ENCODE measurements around the gene MTPN. TPM values are rescaled to one million over a fixed set of nuclear protein-coding genes. Genes with fewer than 3 reads are reported as not detected.

The MTPN gene
- total RNA-seq, 6 experiments from 2014 or later, result 242 to 306 (median 273) TPM

GRCh38 chr7:136006208-136006607 is 29.0 kb upstream of the MTPN start:
- Mint-ChIP-seq H3K4me1 (ENCODE audit: low read depth) (peaks cover 11% of the 10 kb centered on the region; the same call in 1 of the 2 replicates), H3K36me3 (ENCODE audit: low read depth) (no peaks in the 10 kb centered on the region), H3K27me3 (ENCODE audit: insufficient read depth) (peaks cover 5% of the 10 kb centered on the region; the same call in 1 of the 2 replicates), H3K27ac (no peak overlapping the region), H3K4me3 (no peak overlapping the region), H3K9me3 (no peaks in the 10 kb centered on the region)
- TF ChIP-seq CTCF (IDR thresholded peaks at IDR 0.05), result no peak
- DNase-seq, result no peak

GRCh38 chr7:136004083-136004482 is 26.9 kb upstream of the MTPN start:
- Mint-ChIP-seq H3K9me3 (no peaks in the 10 kb centered on the region), H3K36me3 (ENCODE audit: low read depth) (no peaks in the 10 kb centered on the region), H3K4me3 (no peak overlapping the region), H3K27ac (no peak overlapping the region), H3K27me3 (ENCODE audit: insufficient read depth) (peaks cover 3% of the 10 kb centered on the region), H3K4me1 (ENCODE audit: low read depth) (peaks cover 9% of the 10 kb centered on the region; the same call in 1 of the 2 replicates)
- TF ChIP-seq CTCF (IDR thresholded peaks at IDR 0.05), result no peak
- DNase-seq, result no peak

- Mint-ChIP-seq H3K9me3 (no peaks in the 10 kb centered on the region), H3K27me3 (ENCODE audit: insufficient read depth) (peaks cover 4% of the 10 kb centered on the region), H3K4me1 (ENCODE audit: low read depth) (no peaks in the 10 kb centered on the region), H3K36me3 (ENCODE audit: low read depth) (no peaks in the 10 kb centered on the region), H3K27ac (no peak overlapping the region), H3K4me3 (no peak overlapping the region)
- DNase-seq, result no peak
- no peak for TF ChIP-seq CTCF (IDR thresholded peaks at IDR 0.05)
Observed at GRCh38 chr7:136002802-136003201, 25.6 kb upstream of the MTPN start.

GRCh38 chr7:136000288-136000913 is 23.2 kb upstream of the MTPN start:
- H3K36me3 Mint-ChIP-seq (ENCODE audit: low read depth), result no peaks in the 10 kb centered on the region
- no peaks in the 10 kb centered on the region for H3K9me3 Mint-ChIP-seq
- H3K4me1 Mint-ChIP-seq (ENCODE audit: low read depth), result no peaks in the 10 kb centered on the region
- DNase-seq, result no peak
- no peak for TF ChIP-seq CTCF (IDR thresholded peaks at IDR 0.05)
- H3K4me3 Mint-ChIP-seq, result no peak overlapping the region
- H3K27ac Mint-ChIP-seq, result no peak overlapping the region
- H3K27me3 Mint-ChIP-seq (ENCODE audit: insufficient read depth), result peaks cover 4% of the 10 kb centered on the region

GRCh38 chr7:135998081-135998480 is 20.9 kb upstream of the MTPN start:
- Mint-ChIP-seq H3K27me3 (ENCODE audit: insufficient read depth) (peaks cover 4% of the 10 kb centered on the region), H3K36me3 (ENCODE audit: low read depth) (no peaks in the 10 kb centered on the region), H3K27ac (no peak overlapping the region), H3K4me1 (ENCODE audit: low read depth) (peaks cover 11% of the 10 kb centered on the region), H3K4me3 (no peak overlapping the region), H3K9me3 (no peaks in the 10 kb centered on the region)
- no peak for DNase-seq
- no peak for TF ChIP-seq CTCF (IDR thresholded peaks at IDR 0.05)
